LoVo (cell line): ENCODE results near the gene CPT1A.

ENCODE experiments used
- DNase-seq: peaks from one replicate; pipeline ENCODE4 v3.0.0-alpha.2; 2016; ENCODE audit warnings: low spot score

Gene CPT1A

GRCh38 chr11:68709062-68709461, 132.7 kb downstream of the CPT1A start:
- no peak for DNase-seq

- DNase-seq: no peak
Measured at GRCh38 chr11:68707527-68707926, 134.2 kb downstream of the CPT1A start.

- DNase-seq: no peak
Measured at GRCh38 chr11:68704887-68705286, 136.8 kb downstream of the CPT1A start.
